ENCODE measurements around the gene KCNE1.
A peak's percentile ranks its signal among the peaks of the same experiment; 100 is the strongest.

KCNE1 gene

DNA sequence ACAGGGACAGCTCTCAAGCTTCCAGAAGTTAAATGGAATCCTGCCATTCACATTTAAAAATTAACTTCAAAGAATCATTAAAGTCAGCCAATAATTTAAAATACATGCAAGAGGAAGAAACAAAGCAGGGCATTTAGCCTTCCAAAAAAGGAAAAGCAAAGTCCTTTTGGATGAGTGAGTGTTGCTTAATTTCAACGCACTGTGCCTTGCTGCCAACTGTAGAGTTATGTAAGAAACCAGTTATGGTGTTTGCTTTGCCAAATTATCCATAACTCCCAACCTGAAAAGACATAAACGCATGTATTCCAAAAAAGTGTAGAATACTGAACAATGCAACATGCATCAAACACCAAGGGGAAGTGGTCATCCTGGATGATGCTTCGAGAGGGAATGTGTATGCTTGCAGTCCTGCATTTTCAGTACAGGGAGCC, 16.1 kb upstream of the KCNE1 start:
- DNase-seq (ENCODE audit: low read depth in 2 of 2), result peak; percentile 50 to 63

DNA sequence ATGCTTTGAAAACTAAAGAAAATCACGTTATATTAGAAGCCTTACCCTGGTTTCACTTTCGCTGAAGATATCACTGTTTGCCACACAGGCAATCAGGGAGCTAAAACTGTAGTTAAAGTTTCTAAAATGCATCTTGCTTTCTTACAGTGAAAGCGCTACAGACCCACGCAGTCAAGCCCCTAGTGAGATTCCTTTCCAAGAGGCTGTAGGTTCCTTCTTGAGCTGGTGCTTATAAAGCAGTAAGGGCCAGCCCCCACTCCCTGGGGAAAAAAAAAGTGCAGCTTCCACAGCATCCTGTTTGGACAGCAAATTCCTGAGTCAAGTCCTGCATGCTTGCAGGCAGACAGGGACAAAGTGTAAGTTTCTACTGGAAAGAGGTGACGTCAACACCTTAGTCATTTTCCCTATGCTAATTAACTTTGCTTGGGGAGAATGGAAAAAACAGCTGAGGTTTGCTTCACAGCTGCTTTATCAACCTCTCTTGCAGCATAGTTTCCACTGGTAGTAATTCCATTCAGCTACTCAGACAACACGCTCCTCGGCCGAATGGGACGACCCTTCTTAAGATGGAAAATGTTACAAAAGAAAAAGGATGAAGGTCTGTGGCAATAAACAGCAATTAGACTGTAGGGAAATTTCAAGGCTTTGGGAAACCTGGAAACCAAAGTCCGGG, 14.7 kb upstream of the KCNE1 start:
- H3K4me3 ChIP-seq (replicated peaks in 1 of 2; ENCODE audit: low read depth in 2 of 2, low read length in 2 of 2), result peak overlapping the region; percentile 36 to 57
- peak; percentile 100 for DNase-seq (ENCODE audit: low read depth in 2 of 2)
- TF ChIP-seq CTCF (IDR thresholded peaks at IDR 0.05; ENCODE audit: low read depth, low read length), result no peak

More for the DNA sequence above, 16.1 kb upstream of the KCNE1 start:
- H3K4me3 ChIP-seq (replicated peaks in 1 of 2; ENCODE audit: low read depth in 2 of 2, low read length in 2 of 2), result no peak overlapping the region
- TF ChIP-seq CTCF (IDR thresholded peaks at IDR 0.05; ENCODE audit: low read depth, low read length), result no peak

DNA sequence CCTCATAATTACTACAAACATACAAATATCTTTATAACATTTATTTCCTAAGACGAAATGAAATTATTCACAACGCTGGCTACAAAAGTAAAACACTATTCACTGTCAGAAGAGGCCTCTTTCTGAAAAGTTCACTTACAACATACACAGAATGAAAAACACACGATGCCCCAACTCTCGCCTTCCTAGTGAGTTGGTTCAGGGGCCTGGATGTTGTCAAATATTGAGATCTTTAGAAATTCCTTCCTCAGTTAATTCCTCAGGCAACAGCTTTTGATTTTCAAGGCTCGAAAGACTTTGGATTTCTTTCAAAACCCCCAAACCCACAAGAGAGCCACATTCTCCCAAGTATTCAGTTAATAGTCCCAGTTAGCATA, 14.2 kb upstream of the KCNE1 start:
- DNase-seq (ENCODE audit: low read depth in 2 of 2), result peak; percentile 43 to 55
- peak overlapping the region; percentile 36 to 57 for H3K4me3 ChIP-seq (replicated peaks in 1 of 2; ENCODE audit: low read depth in 2 of 2, low read length in 2 of 2)
- no peak for TF ChIP-seq CTCF (IDR thresholded peaks at IDR 0.05; ENCODE audit: low read depth, low read length)

- peak overlapping the region; percentile 30 to 57 for H3K4me3 ChIP-seq (replicated peaks in 1 of 2; ENCODE audit: low read depth in 2 of 2, low read length in 2 of 2)
- peak; percentile 65 to 83 for DNase-seq (ENCODE audit: low read depth in 2 of 2)
- no peak for TF ChIP-seq CTCF (IDR thresholded peaks at IDR 0.05; ENCODE audit: low read depth, low read length)
These were observed 12.9 kb upstream of the KCNE1 start for GRCh38 chr21:34524646-34525601.

DNA sequence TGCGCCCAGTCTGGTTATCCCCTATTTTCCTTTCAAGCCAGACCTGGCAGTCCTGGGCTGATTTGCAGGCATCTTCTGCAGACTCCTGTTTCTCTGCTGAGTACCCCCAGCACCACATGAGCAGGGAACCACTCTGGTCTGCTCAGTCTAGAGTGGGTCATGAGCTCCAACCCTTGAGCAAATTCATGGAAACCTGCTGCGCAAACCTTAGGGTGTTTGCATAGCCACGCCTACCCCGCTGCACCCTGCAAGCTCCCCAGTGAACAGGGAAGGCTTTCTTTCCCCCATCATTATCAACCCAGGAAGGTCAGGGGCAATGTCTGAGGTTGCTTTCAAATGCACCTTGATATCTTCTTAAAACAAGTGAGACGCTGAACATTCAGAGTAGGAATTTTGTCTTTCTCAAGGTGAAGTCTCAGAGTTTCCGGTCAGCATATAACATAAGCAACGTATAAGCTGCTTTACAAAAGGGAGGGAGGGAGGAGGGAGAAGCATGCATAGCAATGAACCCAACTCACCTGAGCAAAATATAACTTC, 11.1 kb upstream of the KCNE1 start:
- no peak for TF ChIP-seq CTCF (IDR thresholded peaks at IDR 0.05; ENCODE audit: low read depth, low read length)
- H3K4me3 ChIP-seq (replicated peaks in 1 of 2; ENCODE audit: low read depth in 2 of 2, low read length in 2 of 2), result no peak overlapping the region
- no peak for DNase-seq (ENCODE audit: low read depth in 2 of 2)

DNA sequence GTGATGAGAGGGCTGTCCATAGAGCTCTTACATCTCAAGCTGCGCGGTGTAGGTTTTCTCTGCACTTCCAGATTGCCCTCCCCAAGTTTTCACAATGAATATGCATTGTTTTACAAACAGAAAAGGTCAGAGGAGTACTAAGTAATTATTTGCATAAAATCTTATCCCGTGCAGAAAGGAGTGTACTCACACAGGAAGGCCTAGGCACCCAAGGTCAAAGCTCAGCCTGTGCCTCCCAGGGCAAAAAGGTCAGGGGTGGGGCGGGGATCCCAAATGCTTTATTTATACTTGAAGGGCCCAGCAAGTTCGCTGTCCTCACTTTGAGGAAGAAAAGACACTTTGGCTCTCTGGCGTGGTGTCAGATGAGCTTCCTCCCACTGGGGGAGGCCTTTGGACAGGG, 10.3 kb upstream of the KCNE1 start:
- DNase-seq (ENCODE audit: low read depth in 2 of 2), result no peak
- no peak overlapping the region for H3K4me3 ChIP-seq (replicated peaks in 1 of 2; ENCODE audit: low read depth in 2 of 2, low read length in 2 of 2)
- no peak for TF ChIP-seq CTCF (IDR thresholded peaks at IDR 0.05; ENCODE audit: low read depth, low read length)
